GM12878 (cell line): ENCODE measurements around the gene LPAR6.

Source experiments
- SMAD1 ChIP-seq: fragments of 450-650 bp; IDR thresholded peaks from 2 replicates; pipeline ENCODE4 v1.6.1; 2018; ENCODE audit warnings: mild to moderate bottlenecking, low read depth; ENCODE audit not compliant: partially characterized antibody
- TF ChIP-seq, protein P1 (sequence below), 3 experiments: IDR thresholded peaks in 2 of 3; conservative IDR thresholded peaks in 1 of 3; 2 replicates each; pipeline ENCODE4 v1.5.1; 2011; ENCODE audit warnings: low read depth in 3 of 3, low read length in 3 of 3, mild to moderate bottlenecking in 3 of 3, control low read depth in 2 of 3, moderate library complexity in 2 of 3, inconsistent platforms in 1 of 3, mixed read lengths in 1 of 3; ENCODE audit not compliant: control insufficient read depth in 2 of 3, insufficient read depth in 1 of 3; ENCODE audit errors: extremely low read depth in 1 of 3

DNA sequence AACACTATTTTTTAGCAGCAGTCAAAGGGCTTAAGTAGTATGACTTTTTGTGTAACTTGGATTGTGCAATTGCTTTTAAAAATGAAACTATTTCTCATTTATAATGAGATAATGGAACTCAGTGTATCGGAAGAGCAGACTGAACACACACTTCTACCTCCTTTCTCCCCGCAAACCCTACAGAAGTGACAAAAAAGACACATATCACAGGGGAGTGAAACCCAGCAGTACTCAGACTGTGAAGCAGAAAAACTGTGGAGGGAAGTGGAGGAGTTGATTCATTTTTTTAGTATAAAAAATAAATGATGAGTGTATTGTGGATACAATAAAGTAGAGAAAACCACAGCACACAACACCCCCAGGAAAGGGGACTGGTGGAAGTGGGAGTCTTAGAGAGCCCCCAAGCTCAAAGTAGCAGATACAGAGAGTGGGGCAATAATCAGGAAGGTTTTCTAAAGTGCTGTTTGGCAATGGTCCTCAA is 9.7 kb downstream of the LPAR6 start:
- TF ChIP-seq, protein P1, sequence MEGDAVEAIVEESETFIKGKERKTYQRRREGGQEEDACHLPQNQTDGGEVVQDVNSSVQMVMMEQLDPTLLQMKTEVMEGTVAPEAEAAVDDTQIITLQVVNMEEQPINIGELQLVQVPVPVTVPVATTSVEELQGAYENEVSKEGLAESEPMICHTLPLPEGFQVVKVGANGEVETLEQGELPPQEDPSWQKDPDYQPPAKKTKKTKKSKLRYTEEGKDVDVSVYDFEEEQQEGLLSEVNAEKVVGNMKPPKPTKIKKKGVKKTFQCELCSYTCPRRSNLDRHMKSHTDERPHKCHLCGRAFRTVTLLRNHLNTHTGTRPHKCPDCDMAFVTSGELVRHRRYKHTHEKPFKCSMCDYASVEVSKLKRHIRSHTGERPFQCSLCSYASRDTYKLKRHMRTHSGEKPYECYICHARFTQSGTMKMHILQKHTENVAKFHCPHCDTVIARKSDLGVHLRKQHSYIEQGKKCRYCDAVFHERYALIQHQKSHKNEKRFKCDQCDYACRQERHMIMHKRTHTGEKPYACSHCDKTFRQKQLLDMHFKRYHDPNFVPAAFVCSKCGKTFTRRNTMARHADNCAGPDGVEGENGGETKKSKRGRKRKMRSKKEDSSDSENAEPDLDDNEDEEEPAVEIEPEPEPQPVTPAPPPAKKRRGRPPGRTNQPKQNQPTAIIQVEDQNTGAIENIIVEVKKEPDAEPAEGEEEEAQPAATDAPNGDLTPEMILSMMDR (IDR thresholded peaks at IDR 0.05 in 2 of 3, conservative IDR thresholded peaks at IDR 0.05 in 1 of 3; ENCODE audit: control insufficient read depth in 2 of 3, extremely low read depth in 1 of 3, insufficient read depth in 1 of 3, low read depth in 3 of 3, low read length in 3 of 3) = no peak
- TF ChIP-seq SMAD1 = no peak
